HG02981 (cell line): ENCODE measurements around the gene GUSB.

Source experiments
- ATAC-seq: cut with Tn5 transposase; IDR thresholded peaks from one replicate; pipeline ENCODE4 v1.9.1; 2021; ENCODE audit warnings: mild to moderate bottlenecking, moderate library complexity; ENCODE audit not compliant: unreplicated experiment

The GUSB gene

DNA sequence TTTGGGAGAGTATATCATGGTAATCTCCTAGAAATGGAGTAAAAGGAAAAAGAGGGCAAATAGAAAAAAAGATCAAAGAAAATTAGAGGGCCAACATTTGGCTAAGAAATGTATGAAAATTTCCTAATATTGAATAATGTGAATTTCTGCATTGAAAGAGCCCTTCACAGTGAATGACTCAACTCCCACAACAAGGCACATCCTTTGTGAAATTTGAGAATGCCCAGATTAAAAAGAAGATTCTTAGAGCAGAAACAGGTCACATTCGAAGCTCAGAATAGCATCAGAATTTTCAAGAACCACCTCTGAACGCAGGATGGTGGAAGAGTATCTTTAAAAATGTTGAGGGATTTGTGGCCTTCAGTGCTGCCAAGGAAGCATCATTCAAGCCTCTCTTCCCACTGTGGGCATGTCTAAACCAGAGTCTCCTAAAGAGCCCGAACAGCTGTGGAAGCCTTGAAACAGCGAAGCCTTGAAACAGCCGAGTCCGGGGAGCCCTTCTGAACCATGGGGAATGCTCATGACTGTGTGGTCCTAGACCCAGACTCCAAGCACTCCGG lies 43.6 kb downstream of the GUSB start:
- ATAC-seq: no peak

DNA sequence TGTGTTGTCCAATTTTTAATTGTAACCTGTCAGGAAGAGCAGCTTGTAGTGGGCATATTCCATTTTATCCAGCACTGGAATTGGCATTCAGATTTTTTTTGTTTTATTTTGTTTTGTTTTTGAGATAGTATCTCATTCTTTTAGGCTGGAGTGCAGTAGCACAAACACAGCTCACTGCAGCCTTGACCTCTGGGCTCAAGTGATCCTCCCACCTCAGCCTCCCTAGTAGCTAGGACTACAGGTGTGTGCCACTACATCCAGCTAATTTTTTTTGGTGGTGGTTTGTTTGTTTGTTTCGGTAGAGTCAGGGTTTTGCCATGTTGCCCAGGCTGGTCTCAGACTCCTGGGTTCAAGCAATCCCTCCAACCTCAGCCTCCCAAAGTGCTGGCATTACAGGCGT lies 44.7 kb downstream of the GUSB start:
- no peak for ATAC-seq

DNA sequence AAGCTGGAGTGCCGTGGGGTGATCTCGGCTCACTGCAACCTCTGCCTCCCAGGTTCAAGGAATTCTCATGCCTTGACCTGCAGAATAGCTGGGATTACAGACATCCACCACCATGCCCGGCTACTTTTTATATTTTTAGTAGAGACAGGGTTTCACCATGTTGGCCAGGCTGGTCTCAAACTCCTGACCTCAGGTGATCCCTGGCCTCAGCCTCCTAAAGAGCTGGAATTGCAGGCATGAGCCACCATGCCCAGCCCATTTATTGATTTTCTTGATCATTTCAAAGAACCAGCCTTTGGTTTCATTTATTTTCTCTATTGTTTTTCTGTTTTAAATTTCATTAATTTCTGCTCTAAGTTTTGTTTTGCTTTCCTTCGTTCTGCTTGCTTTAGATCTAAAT lies 50.3 kb downstream of the GUSB start:
- ATAC-seq: no peak

DNA sequence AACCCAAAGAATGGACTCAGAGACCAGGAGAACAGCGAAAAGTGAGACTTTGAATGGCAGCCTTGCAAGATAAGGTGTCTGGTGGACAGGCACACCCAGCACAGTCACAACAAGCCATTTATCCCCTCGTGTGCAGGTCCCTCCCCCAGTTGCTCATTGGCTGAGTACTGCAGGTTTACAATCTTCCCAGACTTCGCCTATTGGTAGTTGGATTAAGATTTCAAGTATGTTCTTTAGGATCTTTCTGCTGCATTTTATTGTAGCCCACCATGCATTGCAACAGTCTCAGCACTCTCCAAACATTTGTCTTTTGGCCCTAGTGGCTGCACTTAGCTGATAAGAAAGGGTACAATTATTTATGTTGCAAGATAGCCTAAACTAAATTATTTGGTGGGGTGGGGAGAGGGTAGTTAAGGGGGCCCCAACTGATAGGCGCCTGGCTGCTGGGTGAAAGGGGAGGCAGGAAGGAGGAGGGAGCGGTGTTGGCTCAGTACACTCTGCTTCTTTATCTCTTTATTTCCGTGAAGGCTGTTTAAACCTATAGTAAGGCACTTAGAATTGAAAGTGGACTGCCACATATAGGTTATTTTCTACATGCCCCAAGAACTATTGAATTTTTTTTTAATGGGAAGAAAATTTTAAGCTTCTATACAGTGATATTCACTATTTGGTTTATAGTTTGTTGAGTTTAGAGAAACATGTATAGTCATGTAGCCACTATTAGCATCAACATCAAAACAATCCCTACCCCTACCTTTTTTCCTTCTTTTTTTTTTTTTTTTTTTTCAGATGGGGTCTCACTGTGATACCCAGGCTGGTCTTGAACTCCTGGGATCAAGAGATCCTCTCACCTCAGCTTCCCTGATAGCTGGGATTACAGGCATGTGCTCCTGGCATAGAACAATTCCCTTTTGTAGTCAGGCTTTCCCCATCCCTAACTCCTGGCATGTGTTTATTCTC lies 54.2 kb downstream of the GUSB start:
- no peak for ATAC-seq

DNA sequence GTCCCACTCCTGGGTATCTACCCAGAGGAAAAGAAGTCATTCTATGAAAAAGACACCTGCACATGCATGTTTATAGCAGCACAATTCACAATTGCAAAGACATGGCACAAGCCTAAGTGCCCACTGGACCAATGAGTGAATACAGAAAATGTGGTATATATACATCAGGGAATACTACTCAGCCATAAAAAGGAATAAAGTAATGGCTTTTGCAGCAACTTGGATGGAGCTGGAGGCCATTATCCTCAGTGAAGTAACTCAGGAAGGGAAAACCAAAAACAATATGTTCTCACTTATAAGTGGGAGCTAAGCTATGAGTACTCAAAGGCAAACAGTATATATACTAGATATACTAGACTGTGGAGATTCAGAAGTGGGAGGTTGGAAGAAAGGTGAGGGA lies 55.4 kb downstream of the GUSB start:
- ATAC-seq: no peak

DNA sequence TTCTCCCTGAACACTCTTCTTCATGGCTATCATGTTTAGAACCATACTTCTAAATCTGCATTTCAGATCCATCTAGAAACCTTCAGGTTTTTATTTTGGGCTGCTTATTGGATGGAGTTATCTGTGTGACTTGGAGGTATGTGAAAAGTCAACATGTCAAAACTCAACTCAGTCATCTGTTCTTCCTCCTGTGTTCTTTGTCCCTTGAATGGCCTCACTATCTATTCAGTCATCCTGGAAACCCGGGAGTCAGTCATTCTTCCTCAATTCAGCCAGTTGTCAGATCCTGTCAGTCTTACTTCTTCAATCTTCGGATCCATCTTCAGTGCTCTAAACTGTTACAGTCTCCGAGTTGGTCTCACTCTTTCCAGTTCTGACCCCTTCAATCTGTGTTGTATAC lies 57.0 kb downstream of the GUSB start:
- ATAC-seq: no peak

DNA sequence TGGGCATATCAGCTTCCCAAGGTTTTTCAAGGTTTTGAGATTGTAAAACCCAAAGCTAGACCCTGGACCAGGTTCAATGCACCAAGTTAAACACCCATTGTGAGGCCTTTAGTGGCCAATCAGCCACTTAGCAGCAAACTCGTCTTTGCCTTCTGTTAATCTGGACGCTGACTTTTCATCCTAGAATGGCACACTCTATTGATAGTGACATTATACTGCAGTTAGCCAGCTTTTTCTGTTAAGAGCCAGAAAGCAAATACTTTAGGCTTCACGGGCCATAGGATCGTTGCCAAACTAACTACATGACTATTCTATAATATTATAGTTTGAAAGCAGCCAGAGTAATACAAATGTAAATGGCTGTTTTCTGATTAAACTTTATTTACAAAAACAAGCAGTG lies 57.8 kb downstream of the GUSB start:
- ATAC-seq: no peak

DNA sequence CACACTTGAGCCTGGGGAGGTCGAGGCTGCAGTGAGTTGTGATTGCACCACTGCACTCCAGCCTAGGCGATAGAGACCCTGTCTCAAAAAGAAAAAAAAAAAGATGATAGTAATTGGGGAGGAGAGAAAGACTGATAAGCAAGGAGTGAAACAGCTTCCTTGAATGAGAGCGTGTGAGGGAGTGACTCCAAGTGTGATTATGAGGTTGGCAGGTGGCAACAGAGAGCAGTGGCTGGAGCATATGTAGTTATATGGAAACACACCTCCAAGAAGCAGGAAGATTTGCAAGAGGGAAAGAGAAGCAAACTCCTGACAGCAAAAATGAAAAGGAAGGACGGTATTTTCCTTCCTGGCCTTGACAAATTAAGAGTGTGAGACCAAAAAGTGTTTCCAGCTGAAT lies 58.7 kb downstream of the GUSB start:
- no peak for ATAC-seq

DNA sequence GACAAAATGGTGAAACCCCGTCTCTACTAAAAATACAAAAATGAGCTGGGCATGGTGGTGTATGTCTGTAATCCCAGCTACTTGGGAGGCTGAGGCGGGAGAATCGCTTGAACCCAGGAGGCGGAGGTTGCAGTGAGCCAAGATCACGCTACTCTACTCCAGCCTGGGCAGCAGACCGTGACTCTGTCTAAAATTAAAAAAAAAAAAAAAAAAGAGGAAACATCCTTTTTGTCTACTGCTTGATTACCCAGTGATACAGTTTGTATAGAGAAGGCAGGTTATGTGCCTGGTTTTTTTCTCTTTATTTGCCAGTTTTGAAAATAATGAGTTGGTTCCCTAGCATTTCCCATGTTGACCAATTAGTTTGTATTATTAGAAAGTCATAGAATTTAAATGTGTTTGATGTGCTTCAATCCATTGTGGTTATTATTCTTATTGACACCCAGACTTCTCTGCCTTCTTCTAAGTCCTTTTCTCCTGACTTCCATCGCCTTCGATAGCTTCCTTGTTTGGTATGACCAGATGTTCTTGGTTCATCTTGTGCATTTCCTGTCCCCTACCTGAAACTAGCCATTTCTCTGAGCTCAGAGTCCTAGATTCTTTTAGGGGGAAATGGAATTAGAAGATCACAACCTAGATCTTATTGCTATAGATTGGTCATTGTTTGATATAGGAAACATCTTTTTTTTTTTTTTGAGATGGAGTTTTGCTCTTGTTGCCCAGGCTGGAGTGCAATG lies 65.9 kb downstream of the GUSB start:
- no peak for ATAC-seq

DNA sequence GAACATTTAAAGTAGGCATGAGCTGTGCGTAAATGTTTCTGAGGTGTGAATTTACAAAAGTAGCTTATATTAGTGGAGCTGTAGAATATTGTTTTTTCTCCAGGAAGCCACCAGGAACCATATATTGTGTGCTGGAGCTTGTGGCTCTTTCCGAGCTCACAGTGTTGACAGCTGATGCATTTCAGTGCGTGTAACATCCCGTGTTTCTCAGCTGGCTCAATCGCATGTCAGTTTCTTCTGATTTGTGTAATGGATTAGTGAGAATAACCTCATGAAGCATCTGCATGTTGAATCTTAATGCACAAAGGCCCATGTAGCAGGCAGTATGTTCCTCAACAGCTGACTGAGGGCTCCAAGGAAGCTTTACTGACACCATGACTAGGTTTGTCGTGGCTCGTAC lies 69.8 kb downstream of the GUSB start:
- ATAC-seq: no peak
